Fibroblast of pulmonary artery (primary cell): ENCODE data around the gene ZNF724.

Source experiments
- DNase-seq: peaks from one replicate; pipeline ENCODE4 v3.0.0-alpha.2; 2010; ENCODE audit warnings: low read depth
- H3K4me3 ChIP-seq: replicated peaks from 2 replicates; pipeline ENCODE4 v1.5.1; 2011; ENCODE audit warnings: low read depth, mild to moderate bottlenecking, control low read depth, low read length, moderate library complexity
- CTCF ChIP-seq: IDR thresholded peaks from 2 replicates; pipeline ENCODE4 v1.5.1; 2011; ENCODE audit warnings: mild to moderate bottlenecking, control low read depth, low read length, inconsistent platforms; ENCODE audit errors: missing control alignments

The ZNF724 gene

GRCh38 chr19:23222998-23223652 lies 27.1 kb downstream of the ZNF724 start:
- DNase-seq = no peak
- no peak for TF ChIP-seq CTCF
- H3K4me3 ChIP-seq = no peak overlapping the region

DNA sequence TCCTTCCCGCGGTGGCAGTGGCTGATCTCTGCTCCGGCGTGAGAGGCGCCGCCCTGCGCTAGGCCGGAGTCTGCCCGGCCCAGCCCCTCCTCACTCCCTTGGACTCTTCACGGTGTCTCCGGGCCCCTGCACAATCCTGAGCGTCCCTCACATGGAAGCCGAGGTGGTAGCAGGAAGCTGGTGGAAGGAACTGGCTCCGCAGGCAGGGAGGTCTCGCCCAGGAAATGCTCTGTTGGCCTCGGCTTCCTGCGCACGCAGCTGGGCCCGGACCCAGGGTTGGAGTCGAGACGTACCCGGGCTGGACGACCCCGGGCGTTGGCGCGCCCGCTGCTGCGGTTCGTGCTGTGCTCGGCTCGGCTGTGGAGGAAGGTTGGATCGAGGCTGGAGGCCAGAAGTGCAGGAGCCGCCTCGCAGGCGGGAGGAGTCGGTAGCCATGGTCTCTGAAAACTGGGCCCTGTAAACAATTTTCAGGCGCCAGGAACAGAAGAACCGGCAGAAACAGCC lies 46.3 kb downstream of the ZNF724 start:
- DNase-seq = no peak
- H3K4me3 ChIP-seq = no peak overlapping the region
- no peak for TF ChIP-seq CTCF

- H3K4me3 ChIP-seq = no peak overlapping the region
- no peak for DNase-seq
- TF ChIP-seq CTCF = no peak
These were observed 59.9 kb downstream of the ZNF724 start for GRCh38 chr19:23190341-23190740.

GRCh38 chr19:23183251-23183650 lies 66.9 kb downstream of the ZNF724 start:
- no peak overlapping the region for H3K4me3 ChIP-seq
- no peak for DNase-seq
- TF ChIP-seq CTCF = no peak
